GM12801 (cell line): ENCODE measurements around the gene ADAMTSL2.

ENCODE experiments used
- TF ChIP-seq, protein P1 (sequence below): IDR thresholded peaks from one replicate; pipeline ENCODE4 v1.5.1; 2011; ENCODE audit warnings: control low read depth; ENCODE audit not compliant: insufficient read length; ENCODE audit errors: extremely low read depth

The ADAMTSL2 gene

DNA sequence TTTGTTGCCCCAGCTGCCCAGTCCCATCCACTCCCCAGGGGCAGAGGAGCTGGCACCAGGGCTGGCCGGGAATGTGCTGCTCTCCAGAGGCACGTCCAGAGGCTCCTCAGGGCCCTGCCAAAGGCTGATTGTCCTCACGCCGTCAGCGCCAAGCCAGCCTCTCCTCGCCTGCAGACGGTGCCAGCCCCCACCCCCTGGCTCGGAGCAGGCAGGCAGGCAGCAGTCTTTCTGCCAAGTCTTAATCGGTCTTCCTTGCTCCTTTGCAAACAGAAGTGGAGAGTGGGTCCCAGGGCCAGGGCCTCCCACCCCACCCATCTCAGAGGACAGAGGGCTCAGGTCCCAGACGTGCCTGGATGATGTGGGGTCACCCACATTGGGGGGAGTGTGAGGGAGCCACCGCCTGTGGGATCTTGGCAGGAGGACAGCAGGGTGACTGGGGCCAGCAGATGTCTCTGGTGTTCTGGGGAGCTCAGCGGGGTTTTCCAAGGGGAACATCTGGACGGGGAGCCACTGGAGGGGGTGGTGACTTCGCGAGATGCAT, 38.4 kb downstream of the ADAMTSL2 start:
- TF ChIP-seq, protein P1, sequence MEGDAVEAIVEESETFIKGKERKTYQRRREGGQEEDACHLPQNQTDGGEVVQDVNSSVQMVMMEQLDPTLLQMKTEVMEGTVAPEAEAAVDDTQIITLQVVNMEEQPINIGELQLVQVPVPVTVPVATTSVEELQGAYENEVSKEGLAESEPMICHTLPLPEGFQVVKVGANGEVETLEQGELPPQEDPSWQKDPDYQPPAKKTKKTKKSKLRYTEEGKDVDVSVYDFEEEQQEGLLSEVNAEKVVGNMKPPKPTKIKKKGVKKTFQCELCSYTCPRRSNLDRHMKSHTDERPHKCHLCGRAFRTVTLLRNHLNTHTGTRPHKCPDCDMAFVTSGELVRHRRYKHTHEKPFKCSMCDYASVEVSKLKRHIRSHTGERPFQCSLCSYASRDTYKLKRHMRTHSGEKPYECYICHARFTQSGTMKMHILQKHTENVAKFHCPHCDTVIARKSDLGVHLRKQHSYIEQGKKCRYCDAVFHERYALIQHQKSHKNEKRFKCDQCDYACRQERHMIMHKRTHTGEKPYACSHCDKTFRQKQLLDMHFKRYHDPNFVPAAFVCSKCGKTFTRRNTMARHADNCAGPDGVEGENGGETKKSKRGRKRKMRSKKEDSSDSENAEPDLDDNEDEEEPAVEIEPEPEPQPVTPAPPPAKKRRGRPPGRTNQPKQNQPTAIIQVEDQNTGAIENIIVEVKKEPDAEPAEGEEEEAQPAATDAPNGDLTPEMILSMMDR = no peak

GRCh38 chr9:133573791-133574515, 39.4 kb downstream of the ADAMTSL2 start:
- TF ChIP-seq, protein P1 = no peak

DNA sequence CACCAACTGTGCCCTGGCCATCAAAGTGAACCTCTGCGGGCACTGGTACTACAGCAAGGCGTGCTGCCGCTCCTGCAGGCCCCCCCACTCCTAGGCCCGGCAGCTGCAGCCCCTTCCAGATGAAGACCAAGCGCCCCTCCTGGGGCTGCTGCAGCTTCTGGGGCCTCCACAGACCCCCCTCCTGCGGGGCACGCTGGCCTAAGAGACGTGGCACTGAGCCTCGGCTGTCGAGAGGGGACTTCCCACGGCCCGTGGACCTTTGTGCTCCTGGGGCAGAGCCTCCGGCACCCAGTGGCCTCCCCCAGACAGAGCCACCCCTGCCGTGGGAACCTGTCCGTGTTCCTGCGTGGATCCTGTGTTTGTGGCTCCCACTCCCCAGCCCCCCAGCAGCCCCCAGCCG, 40.3 kb downstream of the ADAMTSL2 start:
- TF ChIP-seq, protein P1 = no peak

DNA sequence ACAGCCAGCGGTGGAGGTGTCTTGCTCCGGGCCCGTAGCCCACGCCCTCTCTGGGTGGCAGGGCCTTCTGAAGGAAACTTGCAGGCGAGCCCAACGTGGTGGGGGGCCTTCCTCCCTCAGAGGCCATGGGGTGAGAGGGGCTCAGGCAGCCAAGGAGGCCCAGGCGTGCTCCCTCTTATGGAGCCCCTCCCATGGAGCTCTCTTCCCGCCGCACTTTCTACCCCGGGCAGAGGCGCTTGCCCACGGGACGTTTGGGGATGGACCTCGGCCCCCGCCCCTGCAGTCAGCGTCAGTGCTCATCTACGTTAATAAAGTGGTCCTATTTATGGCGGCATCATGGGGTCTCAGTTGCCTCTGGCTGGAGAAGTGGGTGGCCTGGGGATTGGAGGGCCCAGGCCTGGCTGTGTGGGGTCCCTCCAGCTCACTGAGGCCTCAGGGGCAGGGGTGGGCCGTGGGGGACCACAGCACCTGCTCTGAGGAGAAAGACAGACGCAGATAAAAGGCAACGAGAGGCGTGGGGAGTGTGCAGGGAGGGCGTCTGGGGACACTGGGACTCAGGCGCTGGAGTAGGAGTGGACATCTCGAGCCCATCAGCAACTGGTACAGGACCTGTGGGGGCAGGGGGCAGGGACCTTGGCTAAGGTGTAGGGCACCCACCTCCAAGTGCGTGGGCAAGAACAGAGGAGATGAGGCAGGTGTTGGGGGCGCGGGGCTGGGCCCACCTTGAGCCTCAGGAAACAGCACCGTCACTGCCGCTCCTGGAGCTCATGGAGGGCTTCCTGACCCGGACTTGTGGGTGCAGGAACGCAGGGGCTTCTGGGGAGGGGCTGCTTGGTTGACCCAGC, 40.9 kb downstream of the ADAMTSL2 start:
- TF ChIP-seq, protein P1 = no peak

- TF ChIP-seq, protein P1 = no peak
Observed at GRCh38 chr9:133576031-133576874, 41.7 kb downstream of the ADAMTSL2 start.

DNA sequence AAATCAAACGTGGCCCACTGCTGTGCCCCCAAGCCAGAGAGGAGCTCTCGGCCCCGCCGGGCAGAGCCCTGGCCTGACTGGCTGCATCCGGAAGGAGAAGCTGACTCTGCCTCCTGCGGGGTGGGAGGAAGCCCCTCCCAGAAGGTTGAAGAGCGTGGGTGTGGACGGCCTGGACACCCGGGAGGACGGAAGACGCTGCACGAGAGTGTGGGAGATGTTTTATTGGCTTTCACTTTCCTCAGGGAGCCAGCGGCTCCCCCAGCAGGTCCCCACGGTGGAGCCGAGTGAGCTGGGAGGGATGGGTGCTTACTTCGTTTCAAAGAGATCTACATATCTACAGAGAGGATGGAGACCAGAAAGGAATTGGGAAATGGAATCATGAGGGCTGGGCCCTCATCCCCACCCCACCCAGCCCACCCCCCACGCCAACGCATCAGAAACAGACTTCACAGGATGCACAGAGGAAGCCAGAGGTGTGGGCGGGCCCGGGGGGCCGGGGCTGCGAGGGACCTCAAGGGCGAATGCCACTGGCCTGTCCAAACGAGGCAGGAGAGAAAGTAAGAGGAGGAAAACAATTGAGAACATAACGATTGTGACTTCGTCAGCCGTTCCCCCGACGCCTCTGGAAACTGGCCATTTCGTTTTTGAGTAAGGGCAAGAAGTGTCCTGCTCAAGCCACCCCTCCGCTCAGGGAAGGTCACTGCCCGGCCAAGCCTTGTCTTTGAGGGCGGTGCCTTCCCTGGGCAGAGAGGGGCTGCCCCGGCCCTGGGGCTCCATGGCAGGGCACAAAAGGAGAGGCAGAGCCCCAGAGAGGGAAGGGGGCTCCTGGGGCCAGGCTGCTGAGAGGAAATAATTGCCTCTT, 42.6 kb downstream of the ADAMTSL2 start:
- TF ChIP-seq, protein P1 = no peak
